Left ventricle myocardium inferior (tissue), 1 donor: ENCODE measurements around the gene LTO1. TPM values are rescaled to one million over a fixed set of nuclear protein-coding genes. Genes with fewer than 3 reads are reported as not detected.

ENCODE experiments used
- DNase-seq: peaks from one replicate; pipeline ENCODE4 v3.0.0-alpha.2; 2020
- H3K27ac ChIP-seq: fragments of 200-600 bp; replicated peaks from 2 replicates; pipeline ENCODE4 v1.8.0; 2021
- H3K27me3 ChIP-seq: fragments of 200-600 bp; 2 replicates; pipeline ENCODE4 v1.8.0; 2021; ENCODE audit warnings: low read depth
- H3K36me3 ChIP-seq: fragments of 200-600 bp; 2 replicates; pipeline ENCODE4 v1.8.0; 2021
- H3K4me1 ChIP-seq: fragments of 200-600 bp; 2 replicates; pipeline ENCODE4 v1.8.0; 2021
- H3K4me3 ChIP-seq: fragments of 200-600 bp; 2 replicates; pipeline ENCODE4 v1.8.0; 2021; ENCODE audit warnings: mild to moderate bottlenecking, moderate library complexity
- H3K9me3 ChIP-seq: fragments of 200-600 bp; replicated peaks from 2 replicates; pipeline ENCODE4 v1.8.0; 2021
- intact Hi-C: fragments of 100-400 bp; cut with micrococcal nuclease; formaldehyde crosslinking; loops from one replicate; pipeline ENCODE4 v1.11.0; 2022
- total RNA-seq: library from RNA; stranded (reverse); fragmentation: NEBNext Ultra II Directional; extraction: Animal tissue kit (Norgen Biotek cat#: 25700); gene quantifications from one replicate; pipeline ENCODE4 v1.2.1, GENCODE V29; 2021
- TF ChIP-seq, protein P1 (sequence below): fragments of 200-600 bp; IDR thresholded peaks from 2 replicates; pipeline ENCODE4 v1.8.0; 2021; ENCODE audit warnings: antibody characterized with exemption, mild to moderate bottlenecking, borderline replicate concordance
- donor health status: DM: no; HTN: yes; CAD: no; lungs with severe emphysema.

Gene LTO1
- total RNA-seq, 1 donor from 2014 or later, result 8.9 TPM

DNA sequence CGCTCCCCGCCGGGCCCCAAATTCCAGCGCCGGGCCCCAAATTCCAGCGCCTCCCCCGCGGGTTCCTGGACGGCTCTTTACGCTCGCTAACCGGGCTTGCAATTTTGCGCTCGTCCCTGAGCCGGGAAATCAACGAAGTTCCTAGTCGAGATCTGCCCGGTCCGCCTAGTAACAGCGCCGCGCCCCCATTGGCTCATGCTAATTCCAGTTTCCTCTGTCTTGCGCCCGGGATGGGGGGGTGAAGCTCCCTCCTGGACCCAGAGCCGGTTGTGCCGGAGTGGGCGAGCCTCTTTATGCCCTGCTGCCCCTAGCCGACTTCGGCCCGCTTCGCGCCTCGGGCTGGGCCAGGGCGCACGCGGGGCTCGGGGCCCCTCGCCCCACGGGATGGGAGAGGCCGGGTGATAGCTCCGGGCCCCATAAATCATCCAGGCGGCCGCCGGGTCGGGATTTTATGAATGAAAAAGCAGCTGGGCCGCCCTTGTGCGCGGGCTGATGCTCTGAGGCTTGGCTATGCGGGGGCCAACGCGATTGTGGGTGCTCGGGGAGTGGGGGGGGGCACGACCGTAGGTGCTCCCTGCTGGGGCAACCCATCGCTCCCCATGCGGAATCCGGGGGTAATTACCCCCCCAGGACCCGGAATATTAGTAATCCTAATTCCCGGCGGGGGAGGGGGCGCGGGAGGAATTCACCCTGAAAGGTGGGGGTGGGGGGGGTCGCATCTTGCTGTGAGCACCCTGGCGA is 36.0 kb downstream of the LTO1 start:
- Histone ChIP-seq H3K9me3 (no peaks in the 10 kb centered on the region), H3K27me3 (peaks cover 9% of the 10 kb centered on the region), H3K27ac (peak overlapping the region; percentile 99), H3K4me1 (peaks cover 92% of the 10 kb centered on the region), H3K4me3 (peak overlapping the region; percentile 96), H3K36me3 (peaks cover 6% of the 10 kb centered on the region)
- intact Hi-C loops, result no loop called here
- DNase-seq, result peak; percentile 94
- TF ChIP-seq, protein P1, sequence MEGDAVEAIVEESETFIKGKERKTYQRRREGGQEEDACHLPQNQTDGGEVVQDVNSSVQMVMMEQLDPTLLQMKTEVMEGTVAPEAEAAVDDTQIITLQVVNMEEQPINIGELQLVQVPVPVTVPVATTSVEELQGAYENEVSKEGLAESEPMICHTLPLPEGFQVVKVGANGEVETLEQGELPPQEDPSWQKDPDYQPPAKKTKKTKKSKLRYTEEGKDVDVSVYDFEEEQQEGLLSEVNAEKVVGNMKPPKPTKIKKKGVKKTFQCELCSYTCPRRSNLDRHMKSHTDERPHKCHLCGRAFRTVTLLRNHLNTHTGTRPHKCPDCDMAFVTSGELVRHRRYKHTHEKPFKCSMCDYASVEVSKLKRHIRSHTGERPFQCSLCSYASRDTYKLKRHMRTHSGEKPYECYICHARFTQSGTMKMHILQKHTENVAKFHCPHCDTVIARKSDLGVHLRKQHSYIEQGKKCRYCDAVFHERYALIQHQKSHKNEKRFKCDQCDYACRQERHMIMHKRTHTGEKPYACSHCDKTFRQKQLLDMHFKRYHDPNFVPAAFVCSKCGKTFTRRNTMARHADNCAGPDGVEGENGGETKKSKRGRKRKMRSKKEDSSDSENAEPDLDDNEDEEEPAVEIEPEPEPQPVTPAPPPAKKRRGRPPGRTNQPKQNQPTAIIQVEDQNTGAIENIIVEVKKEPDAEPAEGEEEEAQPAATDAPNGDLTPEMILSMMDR, result no peak

DNA sequence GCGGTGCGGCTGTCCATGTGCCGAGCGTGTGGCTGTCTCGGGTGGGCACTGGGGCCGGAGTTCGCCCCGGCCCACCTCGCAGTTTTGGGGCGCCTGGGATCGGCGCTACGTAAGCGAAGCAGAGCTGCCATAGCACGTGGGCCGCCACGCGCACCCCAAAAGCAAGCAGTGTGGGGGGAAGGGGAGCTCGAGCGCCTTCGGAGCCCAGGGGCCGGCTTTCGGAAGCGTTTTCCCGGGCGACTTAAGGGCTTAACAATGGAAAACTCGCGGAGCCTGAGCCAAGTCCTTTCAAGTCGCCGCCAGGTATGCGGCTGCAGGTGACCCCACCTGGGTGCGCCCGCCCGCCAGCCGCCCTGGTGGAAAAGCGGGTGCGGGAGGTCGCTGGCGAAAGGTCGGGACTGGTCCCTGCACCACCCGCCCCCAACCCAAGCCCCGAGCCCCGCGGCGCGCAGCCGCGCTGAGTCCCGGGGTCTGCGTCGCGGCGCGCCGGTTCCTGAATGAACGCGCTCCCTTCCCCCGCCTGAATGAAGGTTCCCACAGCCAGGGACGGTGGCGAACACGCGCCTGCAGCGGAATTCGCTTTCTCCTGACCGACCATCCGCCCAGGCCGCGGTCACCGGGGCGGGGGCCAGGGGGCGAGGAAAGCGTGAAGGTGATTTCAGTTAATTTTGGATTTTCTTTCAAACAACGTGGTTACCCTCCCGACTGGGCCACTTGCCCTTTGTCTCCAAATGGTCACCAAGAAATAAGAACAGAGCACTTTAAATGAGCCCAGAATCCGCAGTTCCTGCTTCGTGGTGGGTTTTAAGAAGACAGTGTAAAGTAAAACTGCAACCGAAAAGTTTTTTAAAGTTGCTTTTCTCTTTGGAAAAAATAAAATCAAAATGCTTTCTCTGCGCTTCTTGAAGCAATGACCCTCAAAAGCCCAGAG is 36.9 kb downstream of the LTO1 start:
- TF ChIP-seq, protein P1, result no peak
- no peaks in the 10 kb centered on the region for H3K9me3 ChIP-seq
- peak; percentile 52 for DNase-seq
- peaks cover 82% of the 10 kb centered on the region for H3K4me1 ChIP-seq
- H3K4me3 ChIP-seq, result peak overlapping the region; percentile 96
- no peaks in the 10 kb centered on the region for H3K36me3 ChIP-seq
- H3K27me3 ChIP-seq, result peaks cover 9% of the 10 kb centered on the region
- intact Hi-C loops, result no loop called here
- peak overlapping the region; percentile 99 for H3K27ac ChIP-seq

DNA sequence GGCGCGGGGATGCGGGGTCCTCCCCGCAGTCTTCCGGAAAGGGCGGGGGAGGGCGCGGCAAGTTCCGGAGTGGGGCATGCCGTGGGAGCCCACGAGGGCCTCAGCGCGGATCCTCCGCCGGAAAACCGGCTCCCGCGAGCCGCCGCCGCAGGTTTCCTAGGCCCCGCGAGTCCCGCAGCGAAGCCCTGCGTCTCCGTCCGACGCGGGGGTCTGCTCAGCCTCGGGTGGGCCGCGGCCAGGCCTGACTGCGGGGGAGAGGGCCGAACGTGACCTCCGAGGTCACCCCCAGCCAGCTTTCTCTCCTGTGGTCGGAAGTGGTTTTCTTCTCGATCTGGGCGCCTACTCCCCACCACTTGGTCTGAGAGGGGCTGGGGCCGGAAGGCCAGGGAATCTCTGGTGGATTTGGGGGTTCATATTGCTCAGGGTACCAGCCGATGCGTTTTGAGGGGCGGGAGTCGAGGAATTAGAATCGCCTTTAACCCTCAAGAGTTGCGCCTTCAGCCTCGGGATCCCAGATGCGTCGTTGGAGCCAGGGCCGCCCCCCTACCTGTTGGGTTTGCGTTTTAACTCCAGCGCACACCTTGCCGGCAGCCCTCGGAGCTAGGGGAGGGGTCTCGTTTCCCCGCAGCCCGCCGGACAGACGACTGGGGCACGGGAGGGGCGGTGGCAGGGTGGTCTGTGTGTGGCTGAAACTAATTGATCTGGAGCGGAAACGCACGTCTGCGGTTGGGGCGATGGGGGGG is 37.8 kb downstream of the LTO1 start:
- DNase-seq, result no peak
- TF ChIP-seq, protein P1, result no peak
- H3K36me3 ChIP-seq, result no peaks in the 10 kb centered on the region
- H3K4me3 ChIP-seq, result peak overlapping the region; percentile 96
- peak overlapping the region; percentile 99 for H3K27ac ChIP-seq
- H3K27me3 ChIP-seq, result peaks cover 9% of the 10 kb centered on the region
- intact Hi-C loops, result no loop called here
- H3K9me3 ChIP-seq, result no peaks in the 10 kb centered on the region
- H3K4me1 ChIP-seq, result peaks cover 74% of the 10 kb centered on the region

DNA sequence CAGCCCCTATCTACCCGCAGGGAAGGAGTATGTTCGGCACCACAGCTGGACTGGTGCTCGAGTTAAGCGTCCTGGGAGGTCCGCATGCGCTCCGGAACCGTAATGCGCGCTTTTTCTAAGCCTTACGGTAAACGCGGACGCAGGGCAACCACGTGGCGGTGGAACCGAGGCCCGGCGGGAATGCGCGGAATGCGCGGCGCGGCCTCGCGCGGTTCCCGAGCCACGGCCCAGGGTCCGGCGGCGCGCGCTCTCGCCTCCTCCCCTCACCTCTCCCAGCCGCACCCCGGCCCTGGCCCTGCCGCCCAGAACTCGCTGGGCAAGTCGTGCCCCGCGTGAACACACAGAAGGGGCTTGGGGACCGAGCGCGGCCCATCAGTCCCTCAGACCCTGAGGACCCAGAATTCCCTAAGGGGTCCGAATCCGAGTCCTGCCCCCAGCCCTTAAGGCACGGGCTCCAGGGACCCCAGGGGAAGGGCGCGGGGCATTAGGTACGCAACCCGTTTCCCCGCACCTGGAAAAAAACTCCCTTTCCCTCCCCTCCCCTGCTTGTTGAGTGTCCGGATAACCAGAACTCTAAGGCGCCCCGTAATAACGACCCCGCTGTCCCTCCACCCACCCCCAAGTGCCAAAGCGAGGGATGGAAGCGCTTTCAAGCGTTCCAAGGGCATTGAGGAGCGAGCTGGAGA is 38.5 kb downstream of the LTO1 start:
- peaks cover 67% of the 10 kb centered on the region for H3K4me1 ChIP-seq
- TF ChIP-seq, protein P1, result no peak
- intact Hi-C loops, result no loop called here
- DNase-seq, result peak; percentile 83
- peak overlapping the region; percentile 99 for H3K27ac ChIP-seq
- no peaks in the 10 kb centered on the region for H3K36me3 ChIP-seq
- H3K4me3 ChIP-seq, result peak overlapping the region; percentile 96
- peaks cover 9% of the 10 kb centered on the region for H3K27me3 ChIP-seq
- H3K9me3 ChIP-seq, result no peaks in the 10 kb centered on the region
